ENCODE results near the gene CXCR4. TPM values are rescaled to one million over a fixed set of nuclear protein-coding genes. Genes with fewer than 3 reads are reported as not detected.

Gene CXCR4
- total and polyA plus RNA-seq, 2 donors: 20.4 to 20.8 TPM

DNA sequence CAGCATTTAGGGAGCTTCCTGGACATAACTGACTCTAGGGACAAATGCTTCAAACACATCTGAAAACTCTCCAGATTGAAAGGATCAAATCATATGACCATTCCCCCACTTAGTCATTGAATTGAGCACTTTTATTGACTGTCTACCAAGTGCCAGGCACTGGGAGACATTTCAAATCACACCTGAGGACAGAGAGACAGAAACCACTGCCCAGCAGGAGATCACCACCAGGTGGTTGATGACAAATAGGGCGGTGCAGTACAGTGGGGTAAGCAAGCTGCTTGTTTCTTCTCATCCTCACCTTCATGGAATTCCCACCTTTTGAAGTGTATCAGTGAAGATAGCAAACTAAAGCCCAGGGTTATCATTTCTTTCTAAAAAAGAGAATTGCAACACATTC is 19.0 kb upstream of the CXCR4 start:
- DNase-seq (ENCODE audit: extremely low spot score): no peak
- H3K4me1 ChIP-seq (ENCODE audit: insufficient read depth): no peaks in the 10 kb centered on the region
- no peaks in the 10 kb centered on the region for H3K36me3 ChIP-seq (ENCODE audit: insufficient read depth)
- H3K4me3 ChIP-seq (ENCODE audit: low read depth, low read length): no peak overlapping the region
- WGBS: 89% methylated on average over 1 of the region's 1 CpG
- H3K27ac ChIP-seq (ENCODE audit: low read depth): no peak overlapping the region

DNA sequence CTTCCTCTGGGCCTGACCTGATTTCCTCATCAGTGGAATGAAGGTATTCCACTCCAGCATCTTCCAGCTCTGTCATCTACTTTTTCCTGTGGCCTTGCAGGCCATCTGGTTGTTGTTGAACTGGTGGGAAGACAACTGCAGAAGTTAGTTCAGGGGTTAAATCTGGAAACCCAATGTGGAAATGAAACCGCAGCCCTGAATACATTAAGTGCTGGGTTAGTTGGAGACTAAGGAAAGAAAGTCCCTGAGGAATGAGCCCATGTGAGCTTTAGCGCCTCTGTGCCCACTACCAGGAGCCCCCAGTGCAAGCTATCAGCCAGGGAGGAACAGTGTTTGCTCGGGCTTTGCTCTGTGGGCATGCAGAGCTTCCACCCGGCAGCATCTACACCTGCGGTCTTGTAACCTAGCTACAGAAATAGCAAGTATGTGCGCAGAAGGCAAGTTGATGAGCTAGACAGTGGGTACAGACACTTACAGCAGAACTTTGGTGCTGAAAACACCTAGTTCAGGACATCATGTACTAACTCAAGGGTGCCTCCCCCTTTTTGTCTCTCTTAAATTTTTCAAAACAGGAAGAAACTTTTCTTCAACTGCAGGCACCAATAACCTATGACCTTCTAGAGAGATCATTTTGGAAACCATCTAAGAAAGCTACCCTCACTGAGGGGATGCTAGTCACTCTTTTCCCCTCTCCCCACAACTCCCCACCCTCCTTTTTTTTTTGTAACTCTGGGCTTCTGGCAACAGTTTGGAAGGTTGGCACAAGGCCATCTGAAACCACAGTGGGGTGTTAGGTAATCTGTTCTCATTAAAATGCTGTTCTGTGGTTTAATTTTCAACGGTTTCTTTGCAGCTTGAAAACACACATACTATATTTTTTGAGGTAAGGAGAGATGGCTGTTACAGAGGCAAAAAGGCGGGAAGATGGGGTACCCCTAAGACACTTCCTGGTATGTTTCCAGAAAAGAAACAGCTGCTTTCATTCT is 18.3 kb upstream of the CXCR4 start:
- Histone ChIP-seq H3K27ac (ENCODE audit: low read depth) (no peak overlapping the region), H3K4me3 (ENCODE audit: low read depth, low read length) (no peak overlapping the region), H3K4me1 (ENCODE audit: insufficient read depth) (no peaks in the 10 kb centered on the region), H3K36me3 (ENCODE audit: insufficient read depth) (no peaks in the 10 kb centered on the region)
- WGBS: 81% methylated on average over 8 of the region's 8 CpGs
- no peak for DNase-seq (ENCODE audit: extremely low spot score)

DNA sequence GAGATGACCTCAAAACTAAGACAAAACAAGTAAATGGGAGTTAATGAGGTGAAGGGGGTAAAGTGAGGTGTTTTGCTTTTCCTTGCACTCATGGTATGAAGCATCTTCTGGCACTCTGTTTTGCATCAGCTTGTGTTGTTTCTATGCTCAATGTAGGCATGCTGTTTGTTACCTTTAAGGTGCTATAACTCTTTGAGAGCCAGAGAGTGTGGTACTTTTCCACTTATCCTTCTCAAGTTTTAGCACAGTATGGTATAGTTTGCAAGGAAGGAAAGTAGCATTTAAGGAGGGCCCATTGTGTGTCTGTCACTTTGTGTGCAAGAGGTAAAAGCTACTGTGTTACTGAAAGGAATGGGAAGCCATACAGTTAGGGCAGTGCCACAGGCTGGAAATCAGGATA is 17.5 kb upstream of the CXCR4 start:
- Histone ChIP-seq H3K27ac (ENCODE audit: low read depth) (no peak overlapping the region), H3K4me3 (ENCODE audit: low read depth, low read length) (no peak overlapping the region), H3K36me3 (ENCODE audit: insufficient read depth) (no peaks in the 10 kb centered on the region), H3K4me1 (ENCODE audit: insufficient read depth) (no peaks in the 10 kb centered on the region)
- DNase-seq (ENCODE audit: extremely low spot score): no peak

DNA sequence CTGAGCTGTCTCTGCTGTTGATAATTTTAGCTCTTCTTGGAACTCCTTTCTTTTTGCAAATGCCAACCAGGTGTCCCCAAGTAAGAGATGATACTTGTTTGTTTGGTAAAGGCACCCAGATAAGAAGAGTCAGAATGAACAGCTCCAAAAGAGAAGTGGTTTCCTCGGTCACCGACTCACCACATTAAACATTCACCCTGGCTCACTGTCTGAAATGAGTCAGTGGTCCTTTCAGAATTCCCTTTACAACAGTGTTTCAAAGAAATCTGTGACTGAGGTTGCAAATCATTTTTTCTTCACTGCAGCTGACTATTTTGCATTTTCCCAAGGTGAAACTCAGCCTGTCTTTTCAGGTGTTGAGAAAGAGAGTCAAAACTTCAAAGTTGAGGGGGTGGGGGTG is 16.2 kb upstream of the CXCR4 start:
- no peaks in the 10 kb centered on the region for H3K36me3 ChIP-seq (ENCODE audit: insufficient read depth)
- DNase-seq (ENCODE audit: extremely low spot score): no peak
- no peak overlapping the region for H3K27ac ChIP-seq (ENCODE audit: low read depth)
- H3K4me3 ChIP-seq (ENCODE audit: low read depth, low read length): no peak overlapping the region
- WGBS: 80% methylated on average over 2 of the region's 2 CpGs
- H3K4me1 ChIP-seq (ENCODE audit: insufficient read depth): no peaks in the 10 kb centered on the region

DNA sequence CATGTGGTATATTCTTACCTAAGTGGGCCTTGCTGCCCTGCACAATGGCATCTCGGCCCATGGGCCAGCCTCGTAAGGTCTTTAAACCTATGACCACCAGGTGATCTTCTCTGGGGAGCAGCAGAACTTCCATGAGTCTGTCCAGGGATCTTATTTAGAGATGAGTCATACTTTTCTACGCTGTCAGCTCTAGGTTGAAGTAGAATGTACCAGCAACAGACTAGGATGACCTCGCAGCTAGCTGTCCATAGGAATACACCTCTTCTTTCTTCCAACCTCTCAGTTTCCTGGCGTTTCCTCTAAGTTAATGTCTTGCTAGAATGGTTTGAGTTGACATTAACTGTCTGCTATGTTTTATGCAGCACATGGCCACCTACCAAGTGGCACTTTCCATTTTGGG is 15.6 kb upstream of the CXCR4 start:
- no peaks in the 10 kb centered on the region for H3K36me3 ChIP-seq (ENCODE audit: insufficient read depth)
- 90% methylated on average over 5 of the region's 5 CpGs for WGBS
- H3K27ac ChIP-seq (ENCODE audit: low read depth): no peak overlapping the region
- no peak for DNase-seq (ENCODE audit: extremely low spot score)
- H3K4me1 ChIP-seq (ENCODE audit: insufficient read depth): no peaks in the 10 kb centered on the region
- no peak overlapping the region for H3K4me3 ChIP-seq (ENCODE audit: low read depth, low read length)

DNA sequence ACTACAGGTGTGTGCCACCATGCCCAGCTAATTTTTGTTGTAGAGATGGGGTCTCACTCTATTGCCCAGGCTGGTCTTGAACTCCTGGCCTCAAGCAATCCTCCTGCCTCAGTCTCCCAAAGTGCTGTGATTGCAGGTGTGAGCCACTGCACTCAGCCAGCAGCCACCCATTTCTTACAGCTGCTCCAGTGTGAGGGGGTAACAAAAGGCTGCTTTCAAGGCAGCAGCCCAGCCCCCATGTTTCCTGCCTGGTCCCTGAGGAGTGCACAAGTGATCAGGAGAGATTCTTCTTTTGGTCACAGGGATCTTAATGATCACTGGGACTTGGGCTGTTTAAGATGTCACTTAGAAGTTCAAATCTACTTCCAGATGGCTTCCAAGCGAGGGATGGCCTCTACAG is 15.2 kb upstream of the CXCR4 start:
- no peak overlapping the region for H3K27ac ChIP-seq (ENCODE audit: low read depth)

DNA sequence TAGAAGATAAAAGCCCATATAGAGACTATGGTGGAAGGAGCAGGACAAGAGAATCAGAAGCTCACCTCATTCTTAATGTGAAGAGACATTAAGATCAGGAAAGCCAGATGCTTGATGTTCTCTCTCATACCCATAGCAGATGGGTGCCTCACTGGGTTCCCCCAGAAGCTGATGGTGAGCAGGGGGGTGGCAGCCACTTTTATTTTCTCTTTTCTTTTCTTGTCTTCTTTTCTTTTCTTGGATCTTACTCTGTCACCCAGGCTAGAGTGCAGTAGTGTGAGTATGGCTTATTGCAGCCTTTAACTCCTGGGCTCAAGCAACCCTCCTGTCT is 14.8 kb upstream of the CXCR4 start:
- H3K27ac ChIP-seq (ENCODE audit: low read depth): no peak overlapping the region
- no peak overlapping the region for H3K4me3 ChIP-seq (ENCODE audit: low read depth, low read length)
- no peak for DNase-seq (ENCODE audit: extremely low spot score)

More for the DNA sequence above, 15.2 kb upstream of the CXCR4 start:
- DNase-seq (ENCODE audit: extremely low spot score): no peak
- Histone ChIP-seq H3K4me1 (ENCODE audit: insufficient read depth) (no peaks in the 10 kb centered on the region), H3K4me3 (ENCODE audit: low read depth, low read length) (no peak overlapping the region), H3K36me3 (ENCODE audit: insufficient read depth) (no peaks in the 10 kb centered on the region)
- WGBS: 91% methylated on average over 1 of the region's 1 CpG

DNA sequence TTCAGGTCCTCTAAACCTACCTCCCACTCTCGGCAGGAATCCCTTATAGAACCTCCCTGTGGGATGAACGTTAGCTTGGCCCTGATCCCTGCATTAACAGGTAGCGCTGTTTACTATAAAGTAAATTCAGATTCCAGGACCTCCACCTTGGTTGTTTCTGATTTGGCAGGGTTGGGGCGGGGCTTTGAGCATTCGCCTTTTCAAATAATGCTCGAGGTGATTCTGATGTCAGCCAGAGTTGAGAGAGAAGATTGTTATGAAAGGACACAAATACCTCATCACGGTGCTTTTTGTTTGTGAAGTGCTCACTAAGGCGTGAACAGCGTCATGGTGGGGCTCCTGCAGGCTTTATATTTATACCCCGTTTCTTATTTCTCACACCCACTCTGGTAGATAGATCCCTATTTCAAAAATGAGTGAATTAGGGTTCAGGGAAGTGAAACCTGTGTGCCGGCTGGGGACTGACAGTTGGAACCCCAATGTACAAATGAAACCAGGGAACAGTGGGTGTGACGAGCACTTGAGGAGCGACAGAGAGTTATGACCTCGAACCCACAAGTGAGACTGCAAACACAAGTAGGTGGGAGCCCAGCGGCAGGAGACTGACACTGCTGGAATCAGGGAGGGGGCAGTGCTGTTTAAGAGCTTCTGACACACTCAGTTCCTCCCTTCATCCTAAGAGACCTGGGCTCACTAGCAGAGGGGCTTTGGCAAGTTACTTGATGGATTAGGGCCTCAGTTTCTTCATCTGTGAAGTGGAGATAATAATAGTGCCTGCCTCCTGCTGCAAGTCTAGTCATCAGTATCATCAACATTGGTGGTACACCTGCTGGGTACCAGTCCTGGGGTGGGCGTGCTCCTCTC is 14.2 kb upstream of the CXCR4 start:
- no peak for DNase-seq (ENCODE audit: extremely low spot score)
- 77% methylated on average over 16 of the region's 16 CpGs for WGBS
- Histone ChIP-seq H3K4me1 (ENCODE audit: insufficient read depth) (no peaks in the 10 kb centered on the region), H3K4me3 (ENCODE audit: low read depth, low read length) (no peak overlapping the region), H3K36me3 (ENCODE audit: insufficient read depth) (no peaks in the 10 kb centered on the region), H3K27ac (ENCODE audit: low read depth) (no peak overlapping the region)

More for the DNA sequence above, 14.8 kb upstream of the CXCR4 start:
- no peaks in the 10 kb centered on the region for H3K36me3 ChIP-seq (ENCODE audit: insufficient read depth)
- H3K4me1 ChIP-seq (ENCODE audit: insufficient read depth): no peaks in the 10 kb centered on the region

DNA sequence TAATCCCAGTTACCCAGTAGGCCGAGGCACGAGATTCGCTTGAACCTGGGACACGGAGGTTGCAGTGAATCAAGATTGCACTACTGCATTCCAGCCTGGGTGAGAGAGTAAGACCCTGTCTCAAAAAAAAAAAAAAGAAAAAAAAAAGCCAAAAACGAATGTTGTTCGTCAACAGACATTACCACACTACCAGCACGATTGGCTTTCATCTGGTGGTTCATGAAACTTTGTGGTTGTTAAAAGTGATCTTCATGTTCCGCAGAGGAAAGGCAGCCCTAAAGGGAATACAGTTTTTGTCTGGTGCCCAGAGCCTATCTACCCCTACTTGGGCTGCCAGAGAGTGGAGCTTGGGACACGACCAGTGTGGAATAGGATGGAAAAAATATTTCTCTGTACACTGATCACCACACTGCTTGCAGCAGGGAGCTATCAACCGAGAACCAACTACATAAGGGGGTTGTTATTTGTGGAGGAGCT is 13.6 kb upstream of the CXCR4 start:
- Histone ChIP-seq H3K4me1 (ENCODE audit: insufficient read depth) (no peaks in the 10 kb centered on the region), H3K36me3 (ENCODE audit: insufficient read depth) (no peaks in the 10 kb centered on the region), H3K4me3 (ENCODE audit: low read depth, low read length) (no peak overlapping the region), H3K27ac (ENCODE audit: low read depth) (no peak overlapping the region)
- 86% methylated on average over 10 of the region's 10 CpGs for WGBS
- DNase-seq (ENCODE audit: extremely low spot score): no peak

DNA sequence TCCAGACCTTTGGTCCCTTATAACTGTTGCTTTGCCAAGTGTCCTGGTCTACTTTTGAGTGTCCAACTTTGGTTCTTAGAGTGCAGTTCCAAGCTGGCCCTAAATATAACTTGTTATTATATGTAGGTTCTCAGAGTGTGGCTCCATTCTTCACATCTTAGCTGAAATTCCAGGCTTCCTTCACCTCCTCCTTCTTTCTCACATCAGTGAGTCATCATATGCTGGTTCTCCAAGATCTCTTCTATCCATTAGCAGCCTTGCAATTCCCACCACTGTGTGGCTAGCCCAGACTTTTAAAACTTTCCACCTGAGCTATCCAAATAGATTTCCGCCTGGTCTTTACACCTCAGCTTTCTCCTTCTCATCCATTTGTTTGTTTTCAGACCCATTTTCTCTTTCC is 12.6 kb upstream of the CXCR4 start:
- no peak for DNase-seq (ENCODE audit: extremely low spot score)
- no peak overlapping the region for H3K27ac ChIP-seq (ENCODE audit: low read depth)
- H3K4me3 ChIP-seq (ENCODE audit: low read depth, low read length): no peak overlapping the region
- 94% methylated on average over 1 of the region's 1 CpG for WGBS
- no peaks in the 10 kb centered on the region for H3K36me3 ChIP-seq (ENCODE audit: insufficient read depth)
- no peaks in the 10 kb centered on the region for H3K4me1 ChIP-seq (ENCODE audit: insufficient read depth)

DNA sequence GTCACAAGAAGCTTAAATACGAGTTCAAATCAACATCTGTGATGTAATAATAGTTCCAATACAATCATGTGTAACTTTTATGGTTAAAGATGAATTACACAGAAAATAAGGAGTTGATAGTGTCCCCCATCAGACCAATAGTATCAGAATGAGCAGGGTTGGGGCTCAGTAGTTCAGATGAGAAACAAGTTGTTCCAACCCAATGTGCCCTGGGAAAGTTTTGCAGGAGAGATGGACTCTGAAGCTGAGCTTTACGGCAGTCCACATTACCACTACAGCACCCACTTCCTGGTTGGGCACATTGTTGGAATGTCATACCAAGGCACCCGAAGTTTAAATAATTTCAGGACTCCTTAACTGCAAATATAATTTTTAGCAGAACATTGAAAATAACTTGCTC is 12.1 kb upstream of the CXCR4 start:
- Histone ChIP-seq H3K27ac (ENCODE audit: low read depth) (no peak overlapping the region), H3K4me3 (ENCODE audit: low read depth, low read length) (no peak overlapping the region), H3K4me1 (ENCODE audit: insufficient read depth) (no peaks in the 10 kb centered on the region), H3K36me3 (ENCODE audit: insufficient read depth) (no peaks in the 10 kb centered on the region)
- DNase-seq (ENCODE audit: extremely low spot score): no peak
- 80% methylated on average over 3 of the region's 3 CpGs for WGBS

DNA sequence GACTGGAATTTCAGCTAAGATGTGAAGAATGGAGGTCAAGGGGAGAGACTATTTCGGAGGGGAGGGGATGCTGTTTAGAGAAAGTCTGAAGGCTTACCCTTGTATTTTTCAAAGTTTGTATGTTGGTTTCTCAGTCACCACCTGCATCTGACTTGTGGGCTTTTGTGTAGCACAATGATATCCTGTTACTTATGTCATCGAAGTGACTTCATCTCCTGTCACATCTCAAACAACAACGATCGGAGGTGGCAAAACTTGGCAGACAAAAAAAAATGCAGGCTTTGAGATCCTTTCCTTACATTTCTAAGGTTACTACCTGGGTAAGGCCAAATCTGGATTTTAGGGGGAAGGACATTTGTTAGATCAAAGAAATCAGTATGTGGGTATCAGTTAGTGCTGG is 11.7 kb upstream of the CXCR4 start:
- Histone ChIP-seq H3K36me3 (ENCODE audit: insufficient read depth) (no peaks in the 10 kb centered on the region), H3K4me1 (ENCODE audit: insufficient read depth) (no peaks in the 10 kb centered on the region), H3K27ac (ENCODE audit: low read depth) (no peak overlapping the region), H3K4me3 (ENCODE audit: low read depth, low read length) (no peak overlapping the region)
- DNase-seq (ENCODE audit: extremely low spot score): no peak
- WGBS: 87% methylated on average over 4 of the region's 4 CpGs

DNA sequence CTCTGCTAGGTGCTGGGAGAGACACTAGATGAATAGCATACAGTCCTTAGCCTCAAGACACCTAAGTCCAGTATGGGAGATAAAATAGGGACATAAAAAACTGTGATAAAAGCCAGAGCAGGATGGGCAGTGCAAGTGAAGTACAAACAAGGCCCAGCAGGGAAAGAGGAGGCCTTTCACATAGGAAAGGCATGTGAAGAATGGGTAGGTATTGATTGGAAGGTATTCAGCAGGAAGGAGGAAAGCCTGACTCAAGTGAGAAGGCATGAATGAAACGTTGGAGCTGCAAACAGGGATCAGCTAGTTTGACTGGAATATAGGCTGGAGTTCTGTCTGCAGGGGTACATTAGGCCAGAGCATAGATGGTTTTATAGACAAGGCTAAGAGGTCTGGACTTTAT is 11.0 kb upstream of the CXCR4 start:
- no peak overlapping the region for H3K4me3 ChIP-seq (ENCODE audit: low read depth, low read length)
- H3K36me3 ChIP-seq (ENCODE audit: insufficient read depth): no peaks in the 10 kb centered on the region
- H3K27ac ChIP-seq (ENCODE audit: low read depth): no peak overlapping the region
- DNase-seq (ENCODE audit: extremely low spot score): no peak
- 64% methylated on average over 1 of the region's 1 CpG for WGBS
- no peaks in the 10 kb centered on the region for H3K4me1 ChIP-seq (ENCODE audit: insufficient read depth)

DNA sequence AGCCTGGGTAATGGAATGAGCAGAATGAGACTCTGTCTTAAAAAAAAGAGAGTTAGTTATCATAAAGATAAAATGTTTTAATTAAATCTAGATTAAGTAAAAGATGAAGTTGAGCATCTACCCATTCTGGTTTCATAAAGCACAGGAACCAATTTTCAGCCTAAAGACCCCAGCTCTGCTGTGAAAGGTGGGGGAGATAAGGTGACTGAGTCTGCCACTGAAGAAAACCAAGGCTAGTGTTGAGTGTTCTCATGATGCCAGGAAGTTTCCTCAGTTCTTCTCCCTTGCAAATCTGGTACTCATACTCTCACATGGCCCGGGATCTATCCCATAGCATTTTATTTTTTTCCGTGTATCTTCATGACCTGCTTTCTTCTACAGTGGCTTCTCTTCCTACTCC is 10.4 kb upstream of the CXCR4 start:
- no peak overlapping the region for H3K27ac ChIP-seq (ENCODE audit: low read depth)
- WGBS: 97% methylated on average over 2 of the region's 2 CpGs
- DNase-seq (ENCODE audit: extremely low spot score): no peak
- no peaks in the 10 kb centered on the region for H3K4me1 ChIP-seq (ENCODE audit: insufficient read depth)
- H3K36me3 ChIP-seq (ENCODE audit: insufficient read depth): no peaks in the 10 kb centered on the region
- H3K4me3 ChIP-seq (ENCODE audit: low read depth, low read length): no peak overlapping the region
